ENCODE measurements around the gene MAMDC2. TPM values are rescaled to one million over a fixed set of nuclear protein-coding genes. Genes with fewer than 3 reads are reported as not detected.

The MAMDC2 gene
- total RNA-seq, 1 experiment from 2014 or later: 2.7 TPM

- Histone ChIP-seq H3F3A (ENCODE audit: insufficient read depth, low read depth) (no peaks in the 10 kb centered on the region), H3K9me3 (ENCODE audit: insufficient read depth, low read depth) (no peaks in the 10 kb centered on the region), H2AFZ (no peak overlapping the region), H3K4me1 (replicated peaks; ENCODE audit: insufficient read depth) (no peaks in the 10 kb centered on the region), H3K79me2 (ENCODE audit: low read depth) (no peaks in the 10 kb centered on the region), H3K4me2 (no peak overlapping the region), H3K27me3 (ENCODE audit: insufficient read depth, low read depth) (no peaks in the 10 kb centered on the region), H3K4me3 (no peak overlapping the region), H3K36me3 (ENCODE audit: low read depth) (no peaks in the 10 kb centered on the region), H3K27ac (no peak overlapping the region), H3K9me2 (ENCODE audit: insufficient read depth) (no peaks in the 10 kb centered on the region), H4K20me1 (ENCODE audit: insufficient read depth) (no peaks in the 10 kb centered on the region)
- ChIA-PET POLR2A (ENCODE audit: unreplicated experiment) (interaction anchor here (0.6 to 0.9 kb wide), 2 partner anchors 106 to 130 kb away, joined by 5 to 8 read pairs; no protein-coding TSS in a partner anchor), CTCF (no interaction called here)
- TF ChIP-seq, protein P1, sequence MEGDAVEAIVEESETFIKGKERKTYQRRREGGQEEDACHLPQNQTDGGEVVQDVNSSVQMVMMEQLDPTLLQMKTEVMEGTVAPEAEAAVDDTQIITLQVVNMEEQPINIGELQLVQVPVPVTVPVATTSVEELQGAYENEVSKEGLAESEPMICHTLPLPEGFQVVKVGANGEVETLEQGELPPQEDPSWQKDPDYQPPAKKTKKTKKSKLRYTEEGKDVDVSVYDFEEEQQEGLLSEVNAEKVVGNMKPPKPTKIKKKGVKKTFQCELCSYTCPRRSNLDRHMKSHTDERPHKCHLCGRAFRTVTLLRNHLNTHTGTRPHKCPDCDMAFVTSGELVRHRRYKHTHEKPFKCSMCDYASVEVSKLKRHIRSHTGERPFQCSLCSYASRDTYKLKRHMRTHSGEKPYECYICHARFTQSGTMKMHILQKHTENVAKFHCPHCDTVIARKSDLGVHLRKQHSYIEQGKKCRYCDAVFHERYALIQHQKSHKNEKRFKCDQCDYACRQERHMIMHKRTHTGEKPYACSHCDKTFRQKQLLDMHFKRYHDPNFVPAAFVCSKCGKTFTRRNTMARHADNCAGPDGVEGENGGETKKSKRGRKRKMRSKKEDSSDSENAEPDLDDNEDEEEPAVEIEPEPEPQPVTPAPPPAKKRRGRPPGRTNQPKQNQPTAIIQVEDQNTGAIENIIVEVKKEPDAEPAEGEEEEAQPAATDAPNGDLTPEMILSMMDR (conservative IDR thresholded peaks at IDR 0.05): no peak
- TF ChIP-seq EZH2 (IDR thresholded peaks at IDR 0.05; ENCODE audit: low read depth): no peak
- no TSS peak for BruUV-seq (replicated peaks)
- intact Hi-C loops (cut with micrococcal nuclease; ENCODE audit: unreplicated experiment): loop anchor here (10.0 kb wide), 1 partner anchor 47 kb away; no protein-coding TSS in a partner anchor
- DNase-seq: no peak
Observed at GRCh38 chr9:70127540-70128416, 84.1 kb downstream of the MAMDC2 start.

DNA sequence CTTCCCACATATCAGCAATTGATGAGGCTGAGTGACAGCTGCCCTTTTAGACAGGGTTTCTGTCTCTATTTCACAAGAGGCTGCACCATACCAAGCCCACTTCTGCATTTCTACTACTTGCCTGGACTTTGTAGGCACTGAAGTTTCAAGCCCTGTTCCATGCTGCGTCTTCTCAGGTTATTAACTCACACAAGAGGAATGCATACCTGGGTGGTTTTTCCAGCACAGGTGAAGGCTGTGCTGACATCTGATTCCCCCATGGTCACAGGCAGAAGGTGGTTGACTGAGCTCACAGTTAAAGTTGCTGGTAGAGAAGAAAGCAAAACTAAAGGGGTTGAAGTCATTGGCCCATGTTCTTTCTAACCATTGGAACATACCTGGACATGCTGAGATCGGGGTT, 86.6 kb downstream of the MAMDC2 start:
- CTCF ChIA-PET: no interaction called here
- H3K9me3 ChIP-seq (ENCODE audit: insufficient read depth, low read depth): no peaks in the 10 kb centered on the region
- no peaks in the 10 kb centered on the region for H3K27me3 ChIP-seq (ENCODE audit: insufficient read depth, low read depth)
- no peak overlapping the region for H2AFZ ChIP-seq
- H3K4me3 ChIP-seq: no peak overlapping the region
- no peaks in the 10 kb centered on the region for H3K4me1 ChIP-seq (replicated peaks; ENCODE audit: insufficient read depth)
- H3K27ac ChIP-seq: no peak overlapping the region
- no TSS peak for BruUV-seq (replicated peaks)
- POLR2A ChIA-PET (ENCODE audit: unreplicated experiment): interaction anchor here (0.6 kb wide), 2 partner anchors 18 to 747 kb away, joined by 5 to 7 read pairs; no protein-coding TSS in a partner anchor
- H3K9me2 ChIP-seq (ENCODE audit: insufficient read depth): no peaks in the 10 kb centered on the region
- no peaks in the 10 kb centered on the region for H3K36me3 ChIP-seq (ENCODE audit: low read depth)
- peak; percentile 44 to 67 for DNase-seq
- no peaks in the 10 kb centered on the region for H4K20me1 ChIP-seq (ENCODE audit: insufficient read depth)
- intact Hi-C loops (cut with micrococcal nuclease; ENCODE audit: unreplicated experiment): loop anchor here (10.0 kb wide), 1 partner anchor 85 kb away; no protein-coding TSS in a partner anchor
- no peaks in the 10 kb centered on the region for H3K79me2 ChIP-seq (ENCODE audit: low read depth)
- H3K4me2 ChIP-seq: no peak overlapping the region
- TF ChIP-seq, protein P1 (conservative IDR thresholded peaks at IDR 0.05): no peak
- TF ChIP-seq EZH2 (IDR thresholded peaks at IDR 0.05; ENCODE audit: low read depth): no peak
- H3F3A ChIP-seq (ENCODE audit: insufficient read depth, low read depth): no peaks in the 10 kb centered on the region

GRCh38 chr9:70131296-70131695, 87.6 kb downstream of the MAMDC2 start:
- no peak overlapping the region for H3K4me3 ChIP-seq
- no peaks in the 10 kb centered on the region for H3K79me2 ChIP-seq (ENCODE audit: low read depth)
- no peaks in the 10 kb centered on the region for H3K4me1 ChIP-seq (replicated peaks; ENCODE audit: insufficient read depth)
- intact Hi-C loops (cut with micrococcal nuclease; ENCODE audit: unreplicated experiment): loop anchor here (10.0 kb wide), 1 partner anchor 84 kb away; no protein-coding TSS in a partner anchor
- no peaks in the 10 kb centered on the region for H4K20me1 ChIP-seq (ENCODE audit: insufficient read depth)
- H2AFZ ChIP-seq: no peak overlapping the region
- BruUV-seq (replicated peaks): no TSS peak
- no peaks in the 10 kb centered on the region for H3K9me2 ChIP-seq (ENCODE audit: insufficient read depth)
- H3K9me3 ChIP-seq (ENCODE audit: insufficient read depth, low read depth): no peaks in the 10 kb centered on the region
- H3K27ac ChIP-seq: no peak overlapping the region
- ChIA-PET POLR2A (ENCODE audit: unreplicated experiment) (interaction anchor here (0.8 kb wide), 1 partner anchor 385 kb away, joined by 6 read pairs; no protein-coding TSS in a partner anchor), CTCF (no interaction called here)
- no peaks in the 10 kb centered on the region for H3K27me3 ChIP-seq (ENCODE audit: insufficient read depth, low read depth)
- H3K36me3 ChIP-seq (ENCODE audit: low read depth): no peaks in the 10 kb centered on the region
- no peak for TF ChIP-seq EZH2 (IDR thresholded peaks at IDR 0.05; ENCODE audit: low read depth)
- TF ChIP-seq, protein P1 (conservative IDR thresholded peaks at IDR 0.05): no peak
- no peaks in the 10 kb centered on the region for H3F3A ChIP-seq (ENCODE audit: insufficient read depth, low read depth)
- DNase-seq: no peak
- H3K4me2 ChIP-seq: no peak overlapping the region

Data from PC-9 (cell line).